IPS DF 19.7 (cell line): Measurements from ENCODE around the gene ALAS2.
"Not testable (repeated sequence)": the region's sequence is repeated elsewhere in the genome, so short reads cannot be mapped to it uniquely, and the experiment has no call there.

Experiments
- DNase-seq: peaks from one replicate; pipeline ENCODE4 v3.0.0-alpha.2; 2013; ENCODE audit warnings: low read depth, low spot score

ALAS2 gene

GRCh38 chrX:55030271-55031205, at the start of gene ALAS2:
ALAS2 (minus strand) TSS chrX:55030977; CDS start chrX:55026000, 4,977 bp downstream.
- DNase-seq: no peak

- no peak for DNase-seq
These were observed 44.2 kb upstream of the ALAS2 start, which contains the start of gene PAGE2B for GRCh38 chrX:55074851-55075467. PAGE2B (plus strand) TSS chrX:55075030; CDS start chrX:55076042, 1,012 bp downstream.

GRCh38 chrX:55072286-55072685, 41.5 kb upstream of the ALAS2 start:
- no peak for DNase-seq

DNA sequence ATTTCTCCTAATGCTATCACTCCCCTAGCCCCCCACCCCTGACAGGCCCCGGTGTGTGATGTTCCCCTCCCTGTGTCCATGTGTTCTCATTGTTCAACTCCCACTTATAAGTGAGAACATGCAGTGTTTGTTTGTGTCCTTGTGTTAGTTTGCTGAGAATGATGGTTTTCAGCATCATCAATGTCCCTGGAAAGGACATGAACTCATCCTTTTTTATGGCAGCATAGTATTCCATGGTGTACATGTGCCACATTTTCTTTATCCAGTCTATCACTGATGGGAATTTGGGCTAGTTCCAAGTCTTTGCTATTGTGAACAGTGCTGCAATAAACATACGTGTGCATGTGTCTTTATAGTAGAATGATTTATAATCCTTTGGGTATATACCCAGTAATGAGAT, 36.4 kb upstream of the ALAS2 start:
- DNase-seq: not testable (repeated sequence)

- no peak for DNase-seq
These were observed 27.0 kb upstream of the ALAS2 start for GRCh38 chrX:55057675-55058249.

DNA sequence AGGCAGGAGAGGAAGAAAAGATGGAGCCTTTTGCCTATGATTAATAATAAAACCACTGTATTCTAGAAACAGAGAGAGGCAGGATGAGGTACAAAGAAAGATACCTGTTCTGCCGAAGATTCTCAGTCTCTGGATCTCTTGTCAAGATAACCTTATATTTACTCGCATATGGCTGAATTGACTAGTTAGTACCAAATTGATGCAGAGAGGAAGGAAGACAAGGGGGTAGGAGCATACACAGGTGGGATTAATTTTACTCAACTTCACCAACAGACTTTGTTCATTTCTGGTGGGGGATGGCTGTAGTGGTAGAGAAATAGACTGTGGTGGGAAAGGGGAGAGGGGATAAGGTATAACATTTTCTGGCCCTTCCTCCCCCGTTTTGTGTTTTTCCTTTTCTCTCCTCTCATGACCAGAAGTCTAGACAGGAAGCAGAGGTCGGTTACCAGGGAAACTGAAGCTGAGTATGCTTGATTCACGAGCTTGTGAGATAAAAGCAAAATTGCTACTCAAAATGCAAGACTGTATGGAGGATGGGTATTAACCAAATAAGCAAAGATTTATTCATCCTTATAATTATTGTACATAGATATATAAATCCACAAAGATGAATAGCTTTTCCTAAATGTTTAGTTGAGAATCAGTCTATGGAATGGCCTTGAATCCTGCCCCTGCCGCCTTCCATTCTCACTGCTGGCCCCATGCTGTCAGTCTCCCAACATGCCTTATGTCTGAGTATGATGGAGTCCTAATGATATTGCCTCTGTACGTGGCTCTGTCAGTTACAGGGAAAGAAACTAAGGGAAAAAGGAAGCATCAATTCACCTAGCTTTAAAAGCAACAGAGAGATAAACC, 26.3 kb upstream of the ALAS2 start:
- DNase-seq: no peak

DNA sequence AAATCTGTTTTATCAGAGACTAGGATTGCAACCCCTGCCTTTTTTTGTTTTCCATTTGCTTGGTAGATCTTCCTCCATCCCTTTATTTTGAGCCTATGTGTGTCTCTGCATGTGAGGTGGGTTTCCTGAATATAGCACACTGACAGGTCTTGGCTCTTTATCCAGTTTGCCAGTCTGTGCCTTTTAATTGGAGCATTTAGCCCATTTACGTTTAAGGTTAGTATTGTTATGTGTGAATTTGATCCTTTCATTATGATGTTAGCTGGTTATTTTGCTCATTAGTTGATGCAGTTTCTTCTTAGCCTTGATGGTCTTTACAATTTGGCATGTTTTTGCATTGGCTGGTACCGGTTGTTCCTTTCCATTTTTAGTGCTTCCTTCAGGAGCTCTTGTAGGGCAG, 19.8 kb upstream of the ALAS2 start:
- DNase-seq: not testable (repeated sequence)

GRCh38 chrX:55041514-55041913, 10.7 kb upstream of the ALAS2 start:
- DNase-seq: no peak

- DNase-seq: no peak
These were observed 8.7 kb upstream of the ALAS2 start for GRCh38 chrX:55039471-55039870.

DNA sequence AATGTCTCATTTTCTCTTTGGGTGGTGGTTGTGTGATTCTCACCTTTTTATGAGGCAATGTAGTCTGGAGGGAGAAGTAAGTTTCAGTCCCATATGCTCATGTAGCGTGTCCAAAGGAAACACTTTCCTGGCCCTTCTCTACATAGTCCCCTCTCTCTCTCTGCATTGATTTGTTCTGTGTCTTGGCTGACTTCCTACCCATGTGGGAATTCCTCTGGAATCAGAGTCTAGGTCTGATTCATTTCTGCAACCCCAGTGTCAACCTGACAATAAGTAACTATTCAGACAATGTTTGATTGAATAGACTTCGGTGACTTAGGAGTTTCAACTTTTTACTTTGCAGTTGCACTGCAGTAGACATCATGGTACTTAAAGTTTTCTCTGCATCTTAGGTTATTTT, 2.7 kb upstream of the ALAS2 start:
- DNase-seq: no peak

DNA sequence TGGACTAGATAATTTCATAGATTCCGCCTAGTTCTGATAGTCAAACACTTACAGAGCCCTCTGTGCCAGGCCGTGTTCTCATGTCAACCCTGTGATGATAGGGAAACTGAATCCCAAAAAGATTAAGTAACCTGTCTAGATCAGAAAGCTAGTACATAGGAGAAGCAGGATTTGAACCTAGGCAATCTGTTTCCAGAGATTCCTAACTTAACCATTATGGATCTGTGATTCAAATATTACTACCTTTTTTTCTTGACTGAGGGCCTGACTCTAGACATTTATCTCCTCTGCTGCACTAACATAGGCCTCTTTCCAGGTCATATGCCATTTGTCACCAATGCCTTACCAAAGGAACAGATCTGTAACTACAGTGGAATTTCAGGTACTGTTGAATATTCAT, 1.5 kb downstream of the ALAS2 start:
- DNase-seq: no peak

DNA sequence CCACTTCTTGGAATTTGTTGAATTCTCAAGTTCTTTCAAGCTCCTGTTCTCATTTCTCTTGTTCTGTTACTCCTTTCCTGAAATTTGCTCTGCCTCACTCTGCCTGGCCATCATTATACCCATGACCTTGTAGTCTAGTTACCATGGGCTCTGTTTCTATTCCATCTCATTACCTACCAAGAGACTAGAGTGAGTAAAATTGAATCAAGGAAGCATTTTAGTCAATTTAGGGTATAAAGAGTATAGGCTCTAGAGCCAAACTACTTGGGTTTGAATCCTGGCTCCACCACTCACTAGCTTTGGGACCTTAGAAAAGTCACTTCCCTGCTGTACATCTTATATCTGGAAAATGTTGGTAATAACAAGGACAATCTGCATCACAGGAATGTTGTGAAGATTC, 2.2 kb downstream of the ALAS2 start:
- DNase-seq: no peak

GRCh38 chrX:55028040-55028439, 2.7 kb downstream of the ALAS2 start:
- no peak for DNase-seq

DNA sequence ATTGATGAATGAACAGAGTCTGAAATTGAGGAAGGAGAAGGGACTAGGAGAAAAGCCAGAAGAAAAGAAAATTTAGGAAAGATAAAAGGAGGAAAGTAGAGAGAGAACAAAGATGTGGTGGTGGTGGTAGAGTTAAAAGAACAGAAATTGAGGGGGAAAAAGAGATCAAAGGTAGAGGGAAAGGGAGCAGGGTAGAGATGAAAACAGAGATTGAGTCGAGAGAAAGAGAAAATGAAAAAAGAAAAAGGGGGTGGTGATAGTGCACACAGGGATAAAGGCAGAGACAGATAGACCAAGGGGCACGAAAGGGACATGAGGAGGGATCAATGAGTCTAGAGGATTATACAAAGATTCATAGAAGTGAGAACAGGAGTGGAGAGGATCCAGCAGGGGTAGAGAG, 3.9 kb downstream of the ALAS2 start:
- no peak for DNase-seq

- DNase-seq: no peak
These were observed 4.6 kb downstream of the ALAS2 start for GRCh38 chrX:55026143-55026542.

DNA sequence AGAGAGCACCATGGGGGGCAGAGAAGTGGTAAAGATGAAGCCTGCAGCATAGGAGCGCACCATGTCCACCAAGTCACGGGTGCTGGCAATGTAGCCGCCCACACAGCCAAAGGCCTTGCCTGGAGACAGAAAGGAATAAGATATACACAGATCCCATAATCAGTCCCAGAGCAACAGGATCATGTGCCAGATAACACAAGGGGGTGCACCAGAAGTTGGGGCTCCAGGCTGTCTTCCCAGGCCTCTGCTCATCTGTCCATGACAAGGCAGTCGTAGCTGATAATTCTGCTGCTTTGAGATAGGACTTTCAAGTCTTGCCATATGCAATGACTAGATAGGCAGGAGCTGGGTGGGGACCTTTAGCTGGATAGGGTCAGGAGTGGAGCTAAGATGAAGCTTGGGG, 15.9 kb downstream of the ALAS2 start:
- DNase-seq: no peak

DNA sequence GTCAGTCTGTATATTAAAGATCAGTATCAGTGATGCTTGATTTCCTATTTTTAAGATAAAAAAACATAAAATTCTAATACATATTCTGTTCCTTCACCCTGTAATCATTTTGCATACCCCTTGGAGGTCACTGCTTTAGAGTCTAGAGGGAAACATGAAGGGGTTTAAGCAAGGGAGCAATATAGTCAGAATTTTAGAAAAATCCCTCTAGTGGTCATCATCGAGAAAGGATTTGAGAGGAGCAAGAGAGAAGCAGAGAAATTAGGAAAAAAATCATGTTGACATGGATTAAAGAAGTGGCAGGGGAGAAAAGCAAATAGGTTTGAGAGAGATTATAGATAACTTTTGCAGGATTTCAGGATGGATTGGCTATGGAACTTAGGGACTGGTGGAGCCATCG, 19.5 kb downstream of the ALAS2 start:
- no peak for DNase-seq

DNA sequence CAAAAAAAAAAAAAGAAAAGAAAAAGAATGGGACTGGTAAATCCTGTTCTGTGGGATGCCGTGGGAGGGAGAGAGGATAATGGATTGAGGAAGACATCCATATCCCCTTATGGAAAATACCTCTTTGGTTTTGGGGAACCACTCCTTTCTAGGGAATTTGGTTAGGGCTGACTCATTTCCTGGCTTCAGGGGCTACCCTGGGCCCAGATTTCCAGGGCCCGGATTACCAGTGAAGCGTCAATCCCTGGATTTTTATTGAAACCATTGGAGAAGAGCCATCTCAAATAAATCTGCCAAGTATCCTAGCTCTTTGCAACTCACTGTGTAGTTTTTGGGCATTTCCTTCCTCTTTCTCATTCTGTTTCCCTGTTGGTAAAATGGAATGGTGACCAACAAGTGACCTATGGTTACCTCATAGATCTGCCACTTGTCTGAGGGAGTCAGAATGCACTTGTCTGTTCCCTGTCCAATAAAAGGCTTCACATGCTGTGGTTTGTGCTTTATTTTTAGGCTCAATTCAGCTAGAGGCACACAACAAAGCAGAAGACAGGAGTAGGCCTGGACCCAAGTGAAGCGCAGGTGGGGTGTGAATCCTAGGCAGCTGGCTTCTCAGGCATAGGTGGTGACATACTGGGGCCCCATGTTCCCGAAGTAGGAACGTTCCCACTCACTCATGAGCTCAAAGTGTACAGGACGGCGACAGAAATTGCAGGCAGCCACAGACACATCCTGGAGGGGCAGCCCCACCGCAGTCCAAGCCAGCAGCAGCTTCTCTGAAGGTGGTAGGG, 22.0 kb downstream of the ALAS2 start:
- no peak for DNase-seq

DNA sequence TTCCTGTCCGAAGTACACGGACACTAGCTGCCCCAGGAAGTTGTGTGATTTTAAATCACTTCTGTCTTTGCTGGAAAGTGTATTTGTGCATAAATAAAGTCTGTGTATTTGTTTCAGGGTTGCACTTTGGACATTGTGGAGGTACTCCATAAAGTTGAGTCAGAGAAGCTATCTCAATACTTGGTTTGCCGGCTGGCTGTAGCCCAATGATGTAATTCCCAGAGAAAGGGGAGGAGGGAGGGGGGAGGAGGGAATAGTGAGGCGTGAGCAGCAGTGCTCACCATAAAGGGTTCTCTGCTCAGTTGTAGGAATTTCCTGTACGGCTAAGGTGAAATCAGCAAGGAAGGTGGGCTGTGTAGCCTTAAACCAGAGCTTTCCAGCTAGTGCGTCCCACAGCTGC, 23.1 kb downstream of the ALAS2 start:
- DNase-seq: no peak

DNA sequence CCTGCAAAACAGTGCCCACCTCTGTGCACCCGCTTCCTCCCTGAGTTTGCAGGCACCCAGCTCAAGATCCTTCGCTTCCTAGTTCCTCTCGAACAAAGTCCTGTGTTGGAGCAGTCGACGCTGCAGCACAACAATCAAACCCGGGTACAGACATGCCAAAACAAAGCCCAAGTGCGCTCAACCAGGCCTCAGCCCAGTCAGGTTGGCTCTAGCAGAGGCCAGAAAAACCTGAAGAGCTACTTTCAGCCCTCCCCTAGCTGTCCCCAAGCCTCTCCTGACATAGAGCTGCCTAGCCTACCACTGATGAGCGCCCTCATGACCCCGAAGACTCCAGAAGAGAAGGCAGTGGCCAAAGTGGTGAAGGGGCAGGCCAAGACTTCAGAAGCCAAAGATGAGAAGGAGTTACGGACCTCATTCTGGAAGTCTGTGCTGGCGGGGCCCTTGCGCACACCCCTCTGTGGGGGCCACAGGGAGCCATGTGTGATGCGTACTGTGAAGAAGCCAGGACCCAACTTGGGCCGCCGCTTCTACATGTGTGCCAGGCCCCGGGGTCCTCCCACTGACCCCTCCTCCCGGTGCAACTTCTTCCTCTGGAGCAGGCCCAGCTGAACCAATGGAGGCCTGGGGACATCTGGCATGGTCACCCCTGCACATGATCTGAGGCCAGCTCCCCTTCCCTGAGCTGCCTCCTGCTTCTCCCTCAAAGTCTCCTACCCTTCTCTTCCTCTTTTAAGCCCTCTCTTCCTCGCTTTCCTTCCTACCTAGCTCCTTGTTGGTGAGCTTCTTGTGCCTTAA, 23.8 kb downstream of the ALAS2 start:
- DNase-seq: no peak
